ENCODE measurements around the gene GATAD2A.

- TF ChIP-seq CTCF (IDR thresholded peaks at IDR 0.05) (no peak), POLR2A (IDR thresholded peaks at IDR 0.05) (no peak), POLR2AphosphoS5 (IDR thresholded peaks at IDR 0.05) (no peak)
Observed at GRCh38 chr19:19558055-19558454, 152.6 kb downstream of the GATAD2A start.

Data from sigmoid colon (tissue), 4 donors.